SK-N-SH (cell line): ENCODE results near the gene PAX9. TPM values are rescaled to one million over a fixed set of nuclear protein-coding genes. Genes with fewer than 3 reads are reported as not detected.

ENCODE experiments used
- CTCF ChIA-PET: fragments of 300-600, 350-600 bp; formaldehyde crosslinking; extraction: SDS; loops from one replicate; lab custom pipeline; 2021; lab: Yijun Ruan, JAX
- POLR2A ChIA-PET: fragments of 350-600 bp; sonication (Branson Sonifier 250); formaldehyde crosslinking; extraction: SDS; loops from one replicate; lab custom pipeline; 2020; ENCODE audit warnings: antibody characterized with exemption, inconsistent platforms; lab: Yijun Ruan, JAX
- DNase-seq: peaks from one replicate; pipeline ENCODE4 v3.0.0; 2012
- H2AFZ ChIP-seq: fragments of 200-600 bp; sonication (generic); 2 replicates; pipeline ENCODE4 v1.8.1; 2016; ENCODE audit warnings: antibody characterized with exemption, mild to moderate bottlenecking, low read depth
- H3F3A ChIP-seq: fragments of 200-600 bp; sonication (generic); replicated peaks from 2 replicates; pipeline ENCODE3; 2016; ENCODE audit warnings: antibody characterized with exemption, mild to moderate bottlenecking; ENCODE audit not compliant: insufficient read depth
- H3K27ac ChIP-seq, 2 experiments: fragments of 200-500 bp in 1 of 2; fragments of 200-600 bp in 1 of 2; sonication (Bioruptor generic) in 1 of 2; sonication (generic), shearing (Covaris generic) in 1 of 2; 2 replicates each; pipeline versions ENCODE4 v1.5.1 to v1.6.1; 2014 to 2016; ENCODE audit warnings: low read depth in 2 of 2, inconsistent platforms in 1 of 2, low read length in 1 of 2, mild to moderate bottlenecking in 1 of 2, mixed read lengths in 1 of 2
- H3K27me3 ChIP-seq: fragments of 200-600 bp; sonication (generic), shearing (Covaris generic); 2 replicates; pipeline ENCODE4 v1.6.1; 2016; ENCODE audit warnings: mixed run types; ENCODE audit not compliant: insufficient read depth
- H3K36me3 ChIP-seq, 2 experiments: fragments of 200-500 bp in 1 of 2; fragments of 200-600 bp in 1 of 2; sonication (Bioruptor generic) in 1 of 2; sonication (generic) in 1 of 2; replicated peaks in 1 of 2; 2 replicates each; pipeline versions ENCODE3 to v1.5.1; 2014 to 2016; ENCODE audit warnings: low read length in 1 of 2, mild to moderate bottlenecking in 1 of 2; ENCODE audit not compliant: insufficient read depth in 2 of 2, control insufficient read depth in 1 of 2
- H3K4me1 ChIP-seq, 2 experiments: fragments of 200-500 bp in 1 of 2; fragments of 200-600 bp in 1 of 2; sonication (Bioruptor generic) in 1 of 2; sonication (generic), shearing (Covaris generic) in 1 of 2; 2 replicates each; pipeline versions ENCODE4 v1.5.1 to v1.6.1; 2014 to 2016; ENCODE audit warnings: low read depth in 1 of 2, low read length in 1 of 2, mixed run types in 1 of 2; ENCODE audit not compliant: insufficient read depth in 2 of 2, control insufficient read depth in 1 of 2
- H3K4me2 ChIP-seq: fragments of 200-600 bp; sonication (generic), shearing (Covaris generic); 2 replicates; pipeline ENCODE4 v1.6.1; 2017; ENCODE audit warnings: mixed run types
- H3K4me3 ChIP-seq, 2 experiments: fragments of 200-500 bp in 1 of 2; fragments of 200-600 bp in 1 of 2; sonication (Bioruptor generic) in 1 of 2; sonication (generic), shearing (Covaris generic) in 1 of 2; 2 replicates each; pipeline versions ENCODE4 v1.5.1 to v1.8.1; 2014 to 2016; ENCODE audit warnings: low read depth in 2 of 2, inconsistent platforms in 1 of 2, low read length in 1 of 2, mild to moderate bottlenecking in 1 of 2, mixed read lengths in 1 of 2, moderate library complexity in 1 of 2
- H3K79me2 ChIP-seq: fragments of 200-600 bp; sonication (generic); 2 replicates; pipeline ENCODE4 v1.8.1; 2017; ENCODE audit warnings: mild to moderate bottlenecking; ENCODE audit not compliant: insufficient read depth
- H3K9ac ChIP-seq: fragments of 200-600 bp; sonication (generic); 2 replicates; pipeline ENCODE4 v1.6.1; 2017; ENCODE audit warnings: mixed run types
- H3K9me2 ChIP-seq: fragments of 200-600 bp; sonication (generic); 2 replicates; pipeline ENCODE4 v1.6.1; 2017; ENCODE audit warnings: mixed run types
- H3K9me3 ChIP-seq: fragments of 200-600 bp; sonication (generic); 2 replicates; pipeline ENCODE4 v1.6.1; 2017; ENCODE audit warnings: mixed run types, mild to moderate bottlenecking, moderate library complexity
- H4K20me1 ChIP-seq: fragments of 200-600 bp; sonication (generic); 2 replicates; pipeline ENCODE4 v1.6.1; 2017; ENCODE audit warnings: mild to moderate bottlenecking, mixed run types; ENCODE audit not compliant: insufficient read depth
- CHD2 ChIP-seq: fragments of 150-350 bp; IDR thresholded peaks from 2 replicates; pipeline ENCODE4 v1.6.1; 2018; ENCODE audit warnings: low read length; ENCODE audit not compliant: partially characterized antibody
- ELF1 ChIP-seq: IDR thresholded peaks from 2 replicates; pipeline ENCODE4 v1.4.0; 2012
- EZH2phosphoT487 ChIP-seq: fragments of 200-600 bp; sonication (generic); IDR thresholded peaks from 2 replicates; pipeline ENCODE4 v1.6.1; 2017; ENCODE audit warnings: low read depth, mixed run types, mild to moderate bottlenecking, antibody characterized with exemption, moderate library complexity, borderline replicate concordance
- FOSL2 ChIP-seq: IDR thresholded peaks from 2 replicates; pipeline ENCODE4 v1.4.0; 2012; ENCODE audit warnings: low read depth, mild to moderate bottlenecking, moderate library complexity, borderline replicate concordance
- FOXJ3 ChIP-seq: sonication (generic); formaldehyde crosslinking; IDR thresholded peaks from 2 replicates; pipeline ENCODE4 v1.5.1; 2020; ENCODE audit warnings: mild to moderate bottlenecking, missing genetic modification reagents
- IRF3 ChIP-seq: fragments of 150-350 bp; IDR thresholded peaks from 2 replicates; pipeline ENCODE4 v1.6.1; 2016; ENCODE audit warnings: mild to moderate bottlenecking, low read depth, low read length
- MEF2A ChIP-seq: IDR thresholded peaks from 2 replicates; pipeline ENCODE4 v1.4.0; 2012; ENCODE audit warnings: low read depth, borderline replicate concordance
- MXI1 ChIP-seq: IDR thresholded peaks from 2 replicates; pipeline ENCODE4 v1.6.1; 2012; ENCODE audit warnings: mild to moderate bottlenecking, low read depth, low read length, improper control_type of control experiment
- NFIC ChIP-seq: IDR thresholded peaks from 2 replicates; pipeline ENCODE4 v1.4.0; 2012; ENCODE audit warnings: borderline replicate concordance
- NRF1 ChIP-seq: IDR thresholded peaks from 2 replicates; pipeline ENCODE4 v1.6.1; 2012; ENCODE audit warnings: low read depth, mild to moderate bottlenecking, low read length
- RCOR1 ChIP-seq: fragments of 150-350 bp; IDR thresholded peaks from 2 replicates; pipeline ENCODE4 v1.6.1; 2017; ENCODE audit warnings: antibody characterized with exemption, low read length
- REST ChIP-seq: IDR thresholded peaks from 2 replicates; pipeline ENCODE4 v1.6.1; 2012; ENCODE audit warnings: mild to moderate bottlenecking, low read depth, low read length, moderate library complexity
- SIN3A ChIP-seq: IDR thresholded peaks from 2 replicates; pipeline ENCODE4 v1.6.1; 2012; ENCODE audit warnings: low read depth, mild to moderate bottlenecking, low read length, moderate library complexity, borderline replicate concordance
- SMC3 ChIP-seq: IDR thresholded peaks from 2 replicates; pipeline ENCODE4 v1.6.1; 2012; ENCODE audit warnings: low read depth, low read length, improper control_type of control experiment
- TAF1 ChIP-seq: IDR thresholded peaks from 2 replicates; pipeline ENCODE4 v1.6.1; 2012; ENCODE audit warnings: low read depth, mild to moderate bottlenecking, low read length, moderate library complexity, borderline replicate concordance
- TCF12 ChIP-seq: IDR thresholded peaks from 2 replicates; pipeline ENCODE4 v1.4.0; 2012
- TEAD4 ChIP-seq: IDR thresholded peaks from 2 replicates; pipeline ENCODE4 v1.4.0; 2012; ENCODE audit warnings: mild to moderate bottlenecking, borderline replicate concordance; ENCODE audit not compliant: insufficient read depth
- WGBS: methylation state at CpG from one replicate; pipeline ENCODE4 v1.1.6; 2017; ENCODE audit warnings: low lambda C conversion rate; 5-methylcytosine and 5-hydroxymethylcytosine counted together
- polyA plus RNA-seq, 3 experiments: library from polyadenylated mRNA; depleted of rRNA; stranded (reverse); fragments of >200 nt; gene quantifications; 2 replicates each; pipeline ENCODE4 v1.2.3, GENCODE V29; 2012

Gene PAX9
- polyA plus RNA-seq, 1 of the 3 experiments (the other 2 are of a cell fraction), result not detected

GRCh38 chr14:36720657-36721056, 59.0 kb downstream of the PAX9 start:
- Histone ChIP-seq H2AFZ (no peak overlapping the region), H3K79me2 (no peaks in the 10 kb centered on the region), H3K9ac (no peak overlapping the region), H3K4me2 (no peak overlapping the region), H3K36me3 (no peaks in the 10 kb centered on the region), H3K9me3 (no peaks in the 10 kb centered on the region), H3F3A (no peaks in the 10 kb centered on the region), H3K9me2 (no peaks in the 10 kb centered on the region), H4K20me1 (no peaks in the 10 kb centered on the region), H3K4me3 (no peak overlapping the region), H3K4me1 (no peaks in the 10 kb centered on the region), H3K27me3 (no peaks in the 10 kb centered on the region), H3K27ac (no peak overlapping the region)
- no peak for DNase-seq
- ChIA-PET CTCF (no interaction called here), POLR2A (no interaction called here)
- 14% methylated on average over 2 of the region's 2 CpGs for WGBS
- TF ChIP-seq EZH2phosphoT487 (no peak), MXI1 (no peak), FOSL2 (no peak), NRF1 (no peak), MEF2A (no peak), CHD2 (no peak), SMC3 (no peak), FOXJ3 (no peak), TCF12 (no peak), REST (no peak), TAF1 (no peak), IRF3 (no peak), NFIC (no peak), ELF1 (no peak), RCOR1 (no peak), SIN3A (no peak), TEAD4 (no peak)
